ENCODE results near the gene TMEM135.

DNA sequence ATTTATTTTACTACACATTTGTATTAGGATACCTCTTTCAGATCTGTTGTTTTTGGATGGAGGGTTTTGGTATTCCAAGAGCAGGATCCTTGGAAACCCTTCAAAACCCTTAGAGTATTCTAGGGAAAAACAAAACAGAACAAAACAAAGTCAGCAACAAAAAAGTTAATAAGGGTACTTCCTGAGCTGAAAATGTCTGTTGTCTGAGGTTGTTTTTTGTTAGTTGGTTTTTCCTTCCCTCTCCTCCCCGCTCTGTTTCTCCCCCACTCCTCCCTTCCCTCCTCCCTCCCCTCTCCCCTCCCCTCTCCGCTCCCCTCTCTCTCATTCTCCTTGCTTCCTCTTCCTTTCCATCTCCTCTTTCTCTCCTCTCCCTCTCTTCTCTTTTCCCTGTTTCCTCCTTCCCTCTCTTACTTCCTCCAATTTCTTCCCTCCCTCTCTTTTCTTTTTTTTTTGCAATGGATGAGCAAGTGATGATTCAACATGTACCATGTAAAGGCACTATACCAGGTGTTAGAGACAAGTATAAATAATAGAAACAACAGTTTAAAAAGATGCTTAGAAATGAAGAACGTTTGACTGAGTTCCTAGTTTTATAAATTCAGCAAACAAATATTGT is 160.6 kb downstream of the TMEM135 start:
- TF ChIP-seq, protein P1, sequence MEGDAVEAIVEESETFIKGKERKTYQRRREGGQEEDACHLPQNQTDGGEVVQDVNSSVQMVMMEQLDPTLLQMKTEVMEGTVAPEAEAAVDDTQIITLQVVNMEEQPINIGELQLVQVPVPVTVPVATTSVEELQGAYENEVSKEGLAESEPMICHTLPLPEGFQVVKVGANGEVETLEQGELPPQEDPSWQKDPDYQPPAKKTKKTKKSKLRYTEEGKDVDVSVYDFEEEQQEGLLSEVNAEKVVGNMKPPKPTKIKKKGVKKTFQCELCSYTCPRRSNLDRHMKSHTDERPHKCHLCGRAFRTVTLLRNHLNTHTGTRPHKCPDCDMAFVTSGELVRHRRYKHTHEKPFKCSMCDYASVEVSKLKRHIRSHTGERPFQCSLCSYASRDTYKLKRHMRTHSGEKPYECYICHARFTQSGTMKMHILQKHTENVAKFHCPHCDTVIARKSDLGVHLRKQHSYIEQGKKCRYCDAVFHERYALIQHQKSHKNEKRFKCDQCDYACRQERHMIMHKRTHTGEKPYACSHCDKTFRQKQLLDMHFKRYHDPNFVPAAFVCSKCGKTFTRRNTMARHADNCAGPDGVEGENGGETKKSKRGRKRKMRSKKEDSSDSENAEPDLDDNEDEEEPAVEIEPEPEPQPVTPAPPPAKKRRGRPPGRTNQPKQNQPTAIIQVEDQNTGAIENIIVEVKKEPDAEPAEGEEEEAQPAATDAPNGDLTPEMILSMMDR (IDR thresholded peaks at IDR 0.05): no peak
- TF ChIP-seq POLR2AphosphoS5 (IDR thresholded peaks at IDR 0.05; ENCODE audit: low read depth, low read length) (no peak), SIN3A (IDR thresholded peaks at IDR 0.05; ENCODE audit: borderline replicate concordance, insufficient read depth, low read depth, low read length) (no peak)
